ENCODE data around the gene SEMA4D.
A peak's percentile ranks its signal among the peaks of the same experiment; 100 is the strongest.

The SEMA4D gene

GRCh38 chr9:89497978-89498851 is at the start of gene SEMA4D:
TSS of gene SEMA4D (minus strand) at chr9:89498113. CDS start at chr9:89405456, 92,657 bp downstream.
- DNase-seq (ENCODE audit: low spot score): peak; percentile 54

GRCh38 chr9:89547000-89547399 is 49.1 kb upstream of the SEMA4D start:
- DNase-seq (ENCODE audit: low spot score): no peak

- DNase-seq (ENCODE audit: low spot score): no peak
Measured at GRCh38 chr9:89544279-89544661, 46.4 kb upstream of the SEMA4D start.

GRCh38 chr9:89543621-89544278 is 45.8 kb upstream of the SEMA4D start:
- no peak for DNase-seq (ENCODE audit: low spot score)

- no peak for DNase-seq (ENCODE audit: low spot score)
Measured at GRCh38 chr9:89543111-89543510, 45.2 kb upstream of the SEMA4D start.

- DNase-seq (ENCODE audit: low spot score): no peak
Measured at GRCh38 chr9:89542401-89543021, 44.6 kb upstream of the SEMA4D start.

GRCh38 chr9:89541798-89542197 is 43.9 kb upstream of the SEMA4D start:
- no peak for DNase-seq (ENCODE audit: low spot score)

GRCh38 chr9:89539374-89539773 is 41.5 kb upstream of the SEMA4D start:
- no peak for DNase-seq (ENCODE audit: low spot score)

- peak; percentile 32 for DNase-seq (ENCODE audit: low spot score)
Measured at GRCh38 chr9:89538871-89539270, 41.0 kb upstream of the SEMA4D start.

GRCh38 chr9:89537166-89537565 is 39.3 kb upstream of the SEMA4D start:
- no peak for DNase-seq (ENCODE audit: low spot score)

- DNase-seq (ENCODE audit: low spot score): peak; percentile 33
Measured at GRCh38 chr9:89536600-89536999, 38.7 kb upstream of the SEMA4D start.

- DNase-seq (ENCODE audit: low spot score): peak; percentile 56
Measured at GRCh38 chr9:89536145-89536574, 38.2 kb upstream of the SEMA4D start.

- no peak for DNase-seq (ENCODE audit: low spot score)
Measured at GRCh38 chr9:89535461-89535860, 37.5 kb upstream of the SEMA4D start.

- no peak for DNase-seq (ENCODE audit: low spot score)
Measured at GRCh38 chr9:89534515-89535287, 36.8 kb upstream of the SEMA4D start.

GRCh38 chr9:89533411-89534095 is 35.6 kb upstream of the SEMA4D start:
- DNase-seq (ENCODE audit: low spot score): no peak

- no peak for DNase-seq (ENCODE audit: low spot score)
Measured at GRCh38 chr9:89532944-89533343, 35.0 kb upstream of the SEMA4D start.

- peak; percentile 55 for DNase-seq (ENCODE audit: low spot score)
Measured at GRCh38 chr9:89532478-89532877, 34.6 kb upstream of the SEMA4D start.

- DNase-seq (ENCODE audit: low spot score): no peak
Measured at GRCh38 chr9:89531766-89532165, 33.9 kb upstream of the SEMA4D start.

GRCh38 chr9:89530726-89531125 is 32.8 kb upstream of the SEMA4D start:
- no peak for DNase-seq (ENCODE audit: low spot score)

- no peak for DNase-seq (ENCODE audit: low spot score)
Measured at GRCh38 chr9:89529243-89530035, 31.5 kb upstream of the SEMA4D start.

- DNase-seq (ENCODE audit: low spot score): no peak
Measured at GRCh38 chr9:89528540-89528939, 30.6 kb upstream of the SEMA4D start.
